ENCODE measurements around the gene ADGRG3. TPM values are rescaled to one million over a fixed set of nuclear protein-coding genes. Genes with fewer than 3 reads are reported as not detected.

ADGRG3 gene
- total RNA-seq, 5 donors from 2014 or later (not counting 1 experiment from before 2014, with no cell fraction given): 0.16 to 1.8 (median 0.40) TPM; not detected in 1

Other genes with a start within 250 kb of the ADGRG3 start
- 10 to 100 TPM; 26.5 to 46.8 (median 28.5) TPM for gene CIAPIN1, start 220.9 kb upstream of the ADGRG3 start, total RNA-seq
- 10 to 100 TPM; 18.0 to 35.3 (median 34.2) TPM for gene COQ9, start 220.8 kb upstream of the ADGRG3 start, total RNA-seq
- 10 to 100 TPM; 63.8 to 93.9 (median 69.0) TPM for gene POLR2C, start 205.6 kb upstream of the ADGRG3 start, total RNA-seq
- gene DOK4, start 181.8 kb upstream of the ADGRG3 start, total RNA-seq: 1 to 10 TPM; 2.2 to 4.1 (median 3.1) TPM
- 10 to 100 TPM in 1 of 5 donors, 1 to 10 TPM in 4; 6.1 to 11.2 (median 6.6) TPM for gene CCDC102A, start 131.7 kb upstream of the ADGRG3 start, total RNA-seq
- 10 to 100 TPM in 1 of 5 donors, 1 to 10 TPM in 4; 1.5 to 10.2 (median 5.9) TPM for gene ADGRG5, start 125.7 kb upstream of the ADGRG3 start, total RNA-seq
- 10 to 100 TPM in 4 of 5 donors, 1 to 10 TPM in 1; 7.8 to 91.7 (median 11.7) TPM for gene ADGRG1, start 39.7 kb upstream of the ADGRG3 start, total RNA-seq
- not detected for gene DRC7, start 26.5 kb downstream of the ADGRG3 start, total RNA-seq
- 10 to 100 TPM; 23.0 to 28.0 (median 25.5) TPM for gene KATNB1, start 67.5 kb downstream of the ADGRG3 start, total RNA-seq
- gene KIFC3, start 134.2 kb downstream of the ADGRG3 start, total RNA-seq: 1 to 10 TPM in 4 of 5 donors, under 1 TPM in 1; 0.78 to 4.1 (median 2.7) TPM

Measured in T-cell (primary cell).